GM19239 (cell line): ENCODE results near the gene FASLG.
A peak's percentile ranks its signal among the peaks of the same experiment; 100 is the strongest.

Experiments
- DNase-seq: peaks from one replicate; pipeline ENCODE4 v3.0.0; 2011; ENCODE audit warnings: low spot score; ENCODE audit not compliant: insufficient read length
- FAIRE-seq: peaks from 2 replicates; lab custom pipeline; 2011; peaks lifted over from hg19 to GRCh38; lab: Jason Lieb, UNC

The FASLG gene

GRCh38 chr1:172641492-172641891 lies 17.4 kb upstream of the FASLG start:
- no peak for DNase-seq
- no peak for FAIRE-seq

DNA sequence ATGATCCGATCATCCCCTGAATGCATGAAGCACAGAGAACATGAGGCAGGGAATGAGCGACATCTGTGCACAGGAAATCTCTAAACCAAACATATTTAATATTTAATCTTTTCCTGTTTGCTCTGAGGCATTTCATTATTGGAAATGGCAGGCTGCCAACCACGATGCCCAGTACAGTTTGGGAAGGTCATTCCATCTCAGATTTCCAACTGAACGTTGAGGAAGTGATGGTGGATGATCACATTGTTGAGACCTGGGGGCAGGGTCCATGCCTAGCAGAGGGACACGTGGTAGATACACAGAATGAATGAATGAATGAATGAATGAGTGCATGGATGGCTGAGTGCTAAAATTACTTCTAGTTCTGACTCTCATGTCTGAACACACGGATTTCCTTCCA lies 15.9 kb upstream of the FASLG start:
- no peak for FAIRE-seq
- no peak for DNase-seq

GRCh38 chr1:172646653-172647052 lies 12.2 kb upstream of the FASLG start:
- DNase-seq (no peak), FAIRE-seq (no peak)

DNA sequence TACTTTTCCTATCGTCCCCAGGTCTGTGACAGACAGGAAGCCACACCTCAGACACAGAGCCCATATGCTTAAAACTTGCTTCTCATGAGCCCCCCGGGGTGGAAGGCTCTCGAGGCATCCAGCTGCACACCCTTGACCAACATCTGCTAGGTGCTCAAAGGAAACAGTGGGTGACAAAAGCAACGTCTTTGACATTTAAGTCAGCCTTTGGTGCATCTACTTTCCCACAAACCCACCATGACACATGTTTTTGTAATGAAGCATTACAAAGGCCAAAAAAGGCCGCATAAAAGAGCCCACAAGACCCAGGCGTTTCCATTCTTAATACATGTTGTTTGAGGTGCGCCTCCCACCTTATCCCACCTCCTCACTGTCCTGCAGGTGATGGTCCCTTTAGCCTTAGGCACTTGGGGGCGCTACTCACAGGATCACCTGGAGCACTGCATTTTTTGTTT lies 11.8 kb upstream of the FASLG start:
- DNase-seq, result no peak
- FAIRE-seq, result no peak

- FAIRE-seq (no peak), DNase-seq (no peak)
Observed at GRCh38 chr1:172647987-172648386, 10.9 kb upstream of the FASLG start.

GRCh38 chr1:172650474-172651193 lies 8.3 kb upstream of the FASLG start:
- FAIRE-seq (no peak), DNase-seq (no peak)

GRCh38 chr1:172653015-172653709 lies 5.7 kb upstream of the FASLG start:
- FAIRE-seq (no peak), DNase-seq (no peak)

DNA sequence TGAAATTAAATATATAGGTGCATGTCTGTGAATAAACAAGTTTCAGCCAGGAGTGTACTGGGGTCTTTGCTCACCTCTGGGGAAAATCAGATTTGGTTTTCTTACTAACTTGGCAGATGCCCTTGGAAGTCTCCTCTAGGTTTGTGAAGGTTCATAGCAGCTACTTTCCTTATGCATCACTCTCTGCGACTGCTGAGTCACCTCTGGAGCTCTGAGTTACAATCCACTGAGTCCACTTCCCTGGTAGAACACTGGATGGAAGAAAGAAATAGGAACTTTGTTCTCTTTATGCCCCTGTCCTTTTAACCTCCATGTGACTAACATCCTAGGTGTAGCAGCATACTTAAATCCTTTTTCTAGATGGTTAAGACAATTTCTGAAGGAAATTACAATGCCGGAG lies 4.4 kb upstream of the FASLG start:
- DNase-seq (no peak), FAIRE-seq (no peak)

- no peak for FAIRE-seq
- DNase-seq, result no peak
Observed at GRCh38 chr1:172656576-172656975, 2.3 kb upstream of the FASLG start.

- DNase-seq (no peak), FAIRE-seq (no peak)
Observed at GRCh38 chr1:172657586-172657985, 1.3 kb upstream of the FASLG start.

DNA sequence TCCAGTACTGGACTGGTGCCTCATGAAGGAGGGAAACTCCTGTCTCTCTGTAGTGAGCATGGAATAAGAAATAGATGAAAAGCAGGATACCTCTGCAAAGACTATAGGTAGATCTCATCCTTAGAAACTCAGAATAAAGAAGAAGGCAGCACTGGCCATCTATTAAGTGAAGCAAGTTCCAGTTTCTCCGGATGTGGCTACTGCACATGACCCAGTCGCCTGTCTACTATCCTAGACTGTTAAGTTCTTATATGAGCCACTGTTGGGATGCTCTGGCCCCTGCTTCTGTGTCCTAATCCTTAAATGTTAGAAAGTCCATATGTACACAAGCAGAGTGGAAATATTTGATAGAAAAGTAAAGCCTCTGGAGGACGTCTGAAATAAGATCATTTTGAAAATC lies 2.2 kb downstream of the FASLG start:
- FAIRE-seq, result no peak
- DNase-seq, result no peak

DNA sequence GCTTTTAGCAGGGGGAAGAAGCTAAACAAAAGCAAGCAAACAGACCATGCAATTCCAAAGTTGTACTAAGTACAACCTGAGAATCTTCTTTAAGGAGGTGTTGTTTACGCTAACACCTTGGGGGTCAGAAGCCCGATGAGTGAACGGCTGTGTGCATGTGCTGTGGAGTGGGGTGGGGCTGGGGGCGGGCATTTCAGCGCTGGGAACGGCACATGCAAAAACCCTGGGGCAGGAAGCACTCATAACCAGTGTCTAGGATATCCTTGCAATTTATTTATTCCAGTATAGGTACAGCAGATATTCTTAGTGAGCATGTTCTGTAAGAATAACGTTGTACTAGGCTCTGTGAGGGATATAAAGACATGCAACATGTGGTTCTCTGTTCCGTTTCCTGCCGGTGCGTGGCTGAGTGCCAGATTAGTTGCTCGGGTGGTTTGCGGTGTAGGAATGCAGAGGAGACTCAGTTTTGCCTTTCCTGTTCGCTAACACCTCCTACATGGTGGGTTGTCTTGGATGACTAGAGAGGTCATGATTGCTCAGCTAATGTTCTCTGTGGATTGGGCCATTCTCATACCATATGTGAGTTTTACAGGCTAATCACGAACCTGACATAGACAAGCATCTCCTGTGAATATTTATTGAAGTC lies 3.7 kb downstream of the FASLG start:
- peak; percentile 76 for FAIRE-seq
- peak; percentile 52 for DNase-seq

GRCh38 chr1:172663732-172664131 lies 4.8 kb downstream of the FASLG start:
- DNase-seq (no peak), FAIRE-seq (no peak)

DNA sequence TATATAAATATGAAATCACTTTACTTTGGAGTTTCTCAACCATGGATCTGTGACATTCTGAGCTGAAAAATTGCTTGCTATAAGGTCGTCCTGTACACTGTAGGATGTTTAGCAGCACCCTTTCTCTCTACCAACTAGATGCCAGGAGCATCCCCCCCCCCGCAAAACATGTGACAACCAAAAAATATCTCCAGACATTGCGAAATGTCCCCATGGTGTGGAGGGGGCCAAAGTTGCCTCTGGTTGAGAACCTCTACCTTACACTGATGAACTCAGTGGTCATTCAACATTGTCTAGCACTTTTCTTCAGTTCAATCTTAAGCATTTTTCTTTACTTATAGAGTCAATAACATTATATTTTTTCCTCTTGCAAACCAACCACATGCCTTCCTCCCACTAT lies 9.2 kb downstream of the FASLG start:
- no peak for FAIRE-seq
- DNase-seq, result no peak

DNA sequence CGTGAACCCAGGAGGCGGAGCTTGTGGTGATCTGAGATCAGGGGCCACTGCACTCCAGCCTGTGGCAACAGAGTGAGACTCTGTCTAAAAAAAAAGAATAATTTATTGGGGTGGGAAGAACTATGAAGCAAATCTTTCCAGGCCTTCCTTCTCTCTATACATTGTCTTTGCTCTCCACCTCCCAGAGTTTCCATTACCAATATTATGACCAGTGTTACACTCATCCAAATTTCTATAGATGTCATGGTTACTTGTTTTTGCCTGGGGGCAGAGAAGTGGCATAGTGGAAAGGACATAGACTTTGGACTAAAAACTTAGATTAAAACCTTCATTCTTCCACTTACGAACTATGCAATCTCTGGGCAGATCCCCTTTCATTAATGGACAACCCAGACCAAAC lies 10.1 kb downstream of the FASLG start:
- FAIRE-seq (no peak), DNase-seq (no peak)

- DNase-seq, result no peak
- no peak for FAIRE-seq
Observed at GRCh38 chr1:172670316-172670715, 11.4 kb downstream of the FASLG start.

- no peak for FAIRE-seq
Observed at GRCh38 chr1:172670791-172671190, 11.9 kb downstream of the FASLG start.

GRCh38 chr1:172671591-172671990 lies 12.7 kb downstream of the FASLG start:
- FAIRE-seq, result no peak
- DNase-seq, result no peak

More at GRCh38 chr1:172670791-172671190, 11.9 kb downstream of the FASLG start:
- DNase-seq, result no peak

- no peak for DNase-seq
- no peak for FAIRE-seq
Observed at GRCh38 chr1:172672720-172673119, 13.8 kb downstream of the FASLG start.

GRCh38 chr1:172673761-172674160 lies 14.9 kb downstream of the FASLG start:
- DNase-seq (no peak), FAIRE-seq (no peak)
